Measurements from ENCODE around the gene CNPPD1. TPM values are rescaled to one million over a fixed set of nuclear protein-coding genes. Genes with fewer than 3 reads are reported as not detected.

CNPPD1 gene
- polyA plus RNA-seq, 1 experiment: 29.9 TPM

GRCh38 chr2:219129589-219129988 lies 47.1 kb downstream of the CNPPD1 start:
- no peak for TF ChIP-seq CTCF (IDR thresholded peaks at IDR 0.05; ENCODE audit: low read depth, low read length)
- DNase-seq (ENCODE audit: low read depth, low spot score): no peak
- POLR2A ChIA-PET: interaction anchor here (0.6 kb wide), 1 partner anchor 258 kb away, joined by 3 read pairs; no protein-coding TSS in a partner anchor
- H3K4me3 ChIP-seq (ENCODE audit: low read depth, low read length): no peak overlapping the region
- H3K9me3 ChIP-seq (ENCODE audit: control insufficient read depth, insufficient read depth, low read length): no peaks in the 10 kb centered on the region
- no peak overlapping the region for H3K27ac ChIP-seq (ENCODE audit: low read depth, low read length)
- no peaks in the 10 kb centered on the region for H3K27me3 ChIP-seq (ENCODE audit: control insufficient read depth, insufficient read depth, low read length)
- CTCF ChIA-PET: interaction anchor here (1.1 to 4.9 kb wide), 2 partner anchors 10 to 71 kb away, joined by 3 to 27 read pairs; no protein-coding TSS in a partner anchor

- no peak overlapping the region for H3K4me3 ChIP-seq (ENCODE audit: low read depth, low read length)
- no peaks in the 10 kb centered on the region for H3K27me3 ChIP-seq (ENCODE audit: control insufficient read depth, insufficient read depth, low read length)
- no peak for DNase-seq (ENCODE audit: low read depth, low spot score)
- no peaks in the 10 kb centered on the region for H3K9me3 ChIP-seq (ENCODE audit: control insufficient read depth, insufficient read depth, low read length)
- no peak for TF ChIP-seq CTCF (IDR thresholded peaks at IDR 0.05; ENCODE audit: low read depth, low read length)
- H3K27ac ChIP-seq (ENCODE audit: low read depth, low read length): no peak overlapping the region
- ChIA-PET POLR2A (no interaction called here), CTCF (interaction anchor here (1.1 to 4.9 kb wide), 4 partner anchors 9 to 70 kb away, joined by 3 to 27 read pairs (median 4); no protein-coding TSS in a partner anchor)
Measured at GRCh38 chr2:219128396-219128795, 48.3 kb downstream of the CNPPD1 start.

- ChIA-PET POLR2A (no interaction called here), CTCF (interaction anchor here (1.1 to 4.9 kb wide), 2 partner anchors 7 to 28 kb away, joined by 5 to 27 read pairs; no protein-coding TSS in a partner anchor)
- no peak for TF ChIP-seq CTCF (IDR thresholded peaks at IDR 0.05; ENCODE audit: low read depth, low read length)
- Histone ChIP-seq H3K4me3 (ENCODE audit: low read depth, low read length) (no peak overlapping the region), H3K9me3 (ENCODE audit: control insufficient read depth, insufficient read depth, low read length) (no peaks in the 10 kb centered on the region), H3K27me3 (ENCODE audit: control insufficient read depth, insufficient read depth, low read length) (no peaks in the 10 kb centered on the region), H3K27ac (ENCODE audit: low read depth, low read length) (no peak overlapping the region)
- DNase-seq (ENCODE audit: low read depth, low spot score): no peak
Measured at GRCh38 chr2:219127037-219127635, 49.6 kb downstream of the CNPPD1 start.

- CTCF ChIA-PET: interaction anchor here (1.2 kb wide), 1 partner anchor 33 kb away, joined by 3 read pairs; no protein-coding TSS in a partner anchor
Measured at GRCh38 chr2:219126555-219126954, 50.2 kb downstream of the CNPPD1 start.

More at GRCh38 chr2:219126555-219126954, 50.2 kb downstream of the CNPPD1 start:
- Histone ChIP-seq H3K27ac (ENCODE audit: low read depth, low read length) (no peak overlapping the region), H3K4me3 (ENCODE audit: low read depth, low read length) (no peak overlapping the region), H3K9me3 (ENCODE audit: control insufficient read depth, insufficient read depth, low read length) (no peaks in the 10 kb centered on the region), H3K27me3 (ENCODE audit: control insufficient read depth, insufficient read depth, low read length) (no peaks in the 10 kb centered on the region)
- no peak for TF ChIP-seq CTCF (IDR thresholded peaks at IDR 0.05; ENCODE audit: low read depth, low read length)
- POLR2A ChIA-PET: no interaction called here
- no peak for DNase-seq (ENCODE audit: low read depth, low spot score)
